IPS DF 4.7 (cell line): Measurements from ENCODE around the gene TREM2.

Source experiments
- DNase-seq: peaks from one replicate; pipeline ENCODE4 v3.0.0-alpha.2; 2013; ENCODE audit warnings: low spot score; ENCODE audit errors: extremely low read depth

Gene TREM2

DNA sequence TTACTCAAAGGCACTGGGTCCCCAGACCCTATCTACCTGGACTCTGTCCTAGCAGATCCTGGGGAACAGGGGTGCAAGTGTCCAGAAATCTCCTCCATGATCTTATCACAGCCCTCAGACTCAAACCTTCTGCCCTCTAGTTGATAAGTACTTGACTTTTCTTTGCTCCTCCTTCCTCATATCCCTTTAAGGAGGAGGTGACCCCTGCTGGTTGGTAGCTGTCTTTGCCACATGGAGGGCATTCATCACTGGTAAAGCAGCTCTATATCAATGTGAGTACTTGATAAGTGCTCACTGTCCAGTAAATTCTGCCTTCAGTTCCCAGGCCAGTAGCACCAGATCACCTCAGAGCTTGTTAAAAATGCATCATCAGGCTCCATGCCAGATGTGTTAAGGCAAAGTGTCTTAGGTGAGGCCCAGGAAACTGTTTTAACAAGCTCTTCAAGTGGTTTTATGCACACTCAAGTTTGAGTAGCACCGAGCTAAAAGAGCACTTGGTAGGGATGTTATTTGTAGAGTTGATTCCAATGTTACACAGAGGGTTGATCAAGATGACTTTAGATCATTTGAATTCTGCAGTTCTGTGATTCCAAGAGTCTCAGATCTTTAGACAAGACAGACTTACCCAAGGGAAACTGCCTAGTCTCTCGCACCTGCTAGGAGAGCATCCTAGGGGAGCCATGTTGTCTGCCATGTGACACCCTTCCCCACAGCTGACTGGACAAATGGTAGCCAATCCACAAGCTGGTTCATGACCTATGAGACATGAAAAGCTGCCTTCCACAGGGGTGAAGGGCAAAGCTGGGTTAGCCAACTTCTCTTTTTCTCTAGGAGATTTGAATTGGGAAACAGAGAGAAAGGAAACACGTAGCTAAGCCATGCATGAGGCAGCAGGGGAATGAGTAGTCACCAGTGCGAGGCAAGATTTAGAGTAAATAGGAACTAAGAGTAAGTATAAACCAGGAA, 19.4 kb upstream of the TREM2 start:
- peak; percentile 38 for DNase-seq

DNA sequence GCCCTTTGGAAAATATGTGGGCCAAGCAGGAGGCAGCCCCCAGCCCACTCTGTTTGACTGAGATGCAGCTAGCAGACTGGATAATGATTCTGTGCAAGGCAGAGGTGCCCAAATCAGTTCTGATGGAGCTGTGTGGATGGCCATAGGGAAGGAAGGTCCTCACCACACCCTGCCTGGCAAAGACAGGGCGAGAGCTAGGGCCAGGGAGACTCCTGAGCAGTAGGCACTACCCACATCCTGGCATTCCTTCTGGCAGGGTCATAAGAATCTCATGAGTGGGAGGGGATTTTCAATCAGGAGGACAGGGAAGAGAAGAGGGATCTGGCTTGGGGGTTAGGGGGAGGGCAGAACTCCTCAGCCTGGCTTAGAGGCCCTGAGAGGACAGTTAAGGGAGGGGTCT, 18.6 kb upstream of the TREM2 start:
- DNase-seq, result no peak

DNA sequence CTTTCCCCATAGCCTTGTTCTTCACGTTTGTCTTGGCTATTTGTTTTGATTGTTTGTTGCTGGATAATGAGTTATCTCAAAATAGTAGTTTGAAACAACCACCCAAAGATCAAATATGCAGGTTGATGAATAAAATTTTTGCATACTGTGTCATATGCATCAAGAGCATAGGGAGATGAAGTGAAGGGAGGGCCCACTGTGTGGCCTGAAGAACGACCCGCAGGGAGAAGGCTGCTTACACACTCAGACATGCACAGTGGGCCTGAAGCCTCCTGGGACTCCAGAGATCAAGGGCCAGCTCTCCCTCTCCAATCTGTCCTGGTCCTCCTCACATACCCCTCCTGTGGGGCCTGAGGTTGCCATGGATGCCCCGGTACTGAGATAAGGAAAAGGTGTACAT, 16.2 kb upstream of the TREM2 start:
- DNase-seq, result no peak

DNA sequence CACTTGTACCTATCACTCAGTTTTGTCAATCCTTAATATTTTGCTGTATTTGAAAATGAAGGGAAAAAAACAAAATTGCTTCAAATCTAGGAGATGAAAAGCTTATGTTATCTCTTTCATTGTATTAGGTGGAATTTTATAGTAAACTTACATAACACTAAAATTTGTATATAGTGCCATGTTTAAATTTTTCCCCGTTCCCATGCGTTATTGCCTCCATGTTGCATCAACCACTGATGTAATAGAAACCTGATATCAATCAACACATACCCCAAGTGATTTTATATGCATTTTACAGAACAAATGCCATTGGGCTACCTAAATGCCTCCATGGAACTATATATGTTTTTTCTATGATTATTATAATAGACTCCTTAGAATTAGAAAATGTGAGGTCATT, 14.8 kb upstream of the TREM2 start:
- DNase-seq, result no peak

DNA sequence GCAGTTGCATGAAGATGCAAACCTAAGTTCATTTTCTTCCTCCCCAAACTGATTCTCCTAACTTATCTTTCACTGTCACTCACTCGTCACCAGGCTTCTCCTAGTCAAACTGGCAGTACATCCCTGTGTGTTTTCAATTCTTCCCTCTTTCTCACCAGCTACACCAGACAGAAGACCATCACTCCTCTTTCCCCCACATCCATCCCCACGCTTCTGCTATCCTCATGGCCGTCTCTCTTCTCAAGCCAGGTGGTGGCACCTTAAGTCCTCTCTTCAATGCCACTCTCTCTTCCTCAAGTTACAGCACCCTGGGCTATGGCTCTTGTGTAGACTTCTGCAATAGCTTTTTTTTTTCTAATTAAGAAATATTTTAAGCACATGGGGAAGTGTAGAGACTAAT, 14.4 kb upstream of the TREM2 start:
- DNase-seq, result no peak

DNA sequence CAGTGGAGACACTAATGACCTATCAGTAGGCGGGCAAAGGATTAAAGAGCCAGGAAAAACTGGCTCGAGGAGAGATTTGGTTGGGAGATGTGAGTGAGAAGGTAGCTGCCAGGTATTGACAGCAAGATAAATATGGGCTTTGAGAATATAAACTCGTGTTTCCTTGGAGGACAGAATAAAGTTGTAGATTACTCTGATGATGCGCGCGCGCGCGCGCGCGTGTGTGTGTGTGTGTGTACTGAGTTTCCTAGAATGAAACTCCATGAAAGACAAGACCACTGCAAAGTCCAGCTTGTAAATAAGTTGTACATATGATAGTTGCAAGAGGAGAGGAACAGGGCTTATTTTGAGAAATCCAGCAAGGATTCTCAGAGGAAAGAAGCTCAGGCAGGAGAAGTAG, 13.3 kb upstream of the TREM2 start:
- DNase-seq, result no peak

DNA sequence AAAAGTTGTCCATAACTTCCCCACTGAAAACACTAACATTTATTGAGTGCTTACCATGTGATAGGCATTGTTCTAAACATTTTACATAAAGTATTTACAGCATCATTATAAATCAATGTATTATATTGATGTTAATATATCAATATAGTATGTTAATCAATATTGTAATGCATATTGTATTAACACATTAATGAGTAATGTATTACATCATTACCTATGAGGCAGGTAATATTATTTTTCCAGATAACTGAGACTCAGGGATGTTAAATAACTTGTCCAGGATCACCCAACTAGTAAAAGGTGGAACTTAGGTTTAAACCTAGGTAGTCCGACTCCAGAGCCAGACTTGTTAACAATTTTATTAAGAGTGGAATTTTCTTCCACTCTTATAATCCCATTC, 12.2 kb upstream of the TREM2 start:
- DNase-seq, result no peak

DNA sequence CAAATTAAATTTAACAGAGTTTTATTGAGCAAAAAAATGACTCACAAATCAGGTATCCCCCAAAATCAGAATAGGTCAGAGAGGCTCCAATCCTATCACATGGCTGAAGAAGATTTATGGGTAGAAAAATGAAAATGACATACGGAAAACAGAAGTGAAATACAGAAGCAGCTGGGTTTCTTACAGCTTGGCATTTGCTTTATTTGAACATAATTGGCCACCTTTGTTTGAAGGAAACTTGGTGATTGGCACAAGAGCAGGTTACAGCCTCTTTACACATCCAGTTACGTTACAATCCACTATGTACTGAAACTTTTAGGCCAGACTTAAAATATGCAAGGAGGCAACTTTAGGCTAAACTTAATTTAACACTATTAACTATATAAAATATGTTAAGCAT, 11.7 kb upstream of the TREM2 start:
- DNase-seq, result no peak

DNA sequence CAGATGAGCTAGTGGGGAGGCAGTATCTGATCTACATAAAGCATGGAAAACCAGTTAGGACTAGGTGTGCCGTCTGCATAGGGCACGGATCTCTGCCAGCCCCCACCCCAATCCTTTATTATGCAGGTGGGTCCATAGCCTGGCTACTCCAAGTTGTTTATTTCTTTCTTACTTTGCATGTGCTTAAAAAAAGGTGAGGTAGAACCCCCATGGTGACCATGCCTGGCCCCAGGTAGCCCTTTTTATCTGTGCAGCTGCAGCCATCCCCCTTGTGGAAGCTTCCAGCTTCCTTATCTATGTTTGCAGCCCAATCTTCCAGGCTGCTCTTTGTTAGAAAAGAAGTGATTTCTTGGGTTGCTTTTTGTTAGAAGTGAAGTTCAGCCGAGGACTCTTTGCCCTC, 9.0 kb upstream of the TREM2 start:
- no peak for DNase-seq

DNA sequence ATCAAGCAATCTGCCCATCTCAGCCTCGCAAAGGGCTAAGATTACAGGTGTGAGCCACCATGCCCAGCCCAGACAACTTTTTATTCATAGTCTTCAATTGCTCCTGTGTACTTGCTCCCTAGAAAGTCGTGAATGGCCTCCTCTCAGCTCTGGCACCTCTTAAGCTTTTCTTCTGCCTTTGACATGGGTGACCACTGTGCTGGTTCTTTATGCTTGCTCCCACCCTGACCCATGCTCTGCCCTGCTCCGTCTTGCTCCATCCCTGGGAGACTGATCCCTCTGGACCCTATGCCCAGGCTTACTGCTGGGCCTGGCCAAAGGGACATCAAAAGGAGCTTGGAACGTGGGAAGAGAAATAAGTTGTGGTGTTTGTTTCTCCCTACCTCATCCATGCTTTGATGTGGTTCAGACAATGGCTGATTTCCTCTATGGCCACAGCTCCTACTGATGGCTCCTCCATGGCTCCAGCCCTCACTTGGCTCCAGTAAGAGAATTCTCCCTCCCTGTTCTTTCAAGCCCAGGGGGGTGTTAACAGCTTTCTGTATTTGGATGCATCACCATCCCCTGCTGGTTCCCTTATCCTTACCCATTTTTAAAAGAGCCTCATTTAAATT, 7.7 kb upstream of the TREM2 start:
- DNase-seq, result no peak

DNA sequence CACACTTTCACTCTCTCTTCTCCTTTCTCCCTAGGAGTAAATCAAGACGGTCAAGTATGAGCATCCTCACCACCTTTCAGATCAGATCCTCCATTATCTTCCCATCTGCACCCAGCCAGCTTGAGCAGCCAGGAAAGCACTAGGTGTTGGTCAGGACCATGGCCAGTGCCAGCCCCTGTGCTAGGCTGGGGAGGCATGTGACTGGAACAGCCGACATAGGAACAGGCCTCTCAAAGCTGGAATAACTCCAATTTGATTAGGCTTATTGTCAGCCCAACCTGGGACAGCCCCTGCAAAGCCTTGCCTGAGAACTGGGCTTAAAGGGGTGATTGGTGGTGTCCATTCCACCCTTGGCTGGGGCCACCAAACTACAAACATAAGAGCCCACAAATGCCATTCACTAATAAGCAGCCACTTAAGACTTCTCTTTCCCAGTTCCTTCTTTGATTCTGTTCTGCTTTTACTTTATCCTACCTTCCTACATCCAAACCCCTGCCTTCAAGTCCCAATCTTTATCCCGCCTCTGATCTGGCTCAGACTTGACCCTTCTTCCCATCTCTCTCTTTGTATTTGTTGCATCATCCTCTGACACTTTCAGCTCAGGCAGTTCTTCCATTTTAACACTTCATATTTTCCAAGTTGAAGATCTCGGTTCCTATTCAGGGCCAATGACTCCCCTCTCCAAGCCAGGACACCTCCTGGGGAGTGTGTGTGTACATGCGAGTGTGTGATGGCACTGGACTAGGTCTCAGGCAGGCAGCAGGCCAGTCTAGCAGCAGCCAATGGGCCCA, 4.5 kb upstream of the TREM2 start:
- DNase-seq, result no peak

DNA sequence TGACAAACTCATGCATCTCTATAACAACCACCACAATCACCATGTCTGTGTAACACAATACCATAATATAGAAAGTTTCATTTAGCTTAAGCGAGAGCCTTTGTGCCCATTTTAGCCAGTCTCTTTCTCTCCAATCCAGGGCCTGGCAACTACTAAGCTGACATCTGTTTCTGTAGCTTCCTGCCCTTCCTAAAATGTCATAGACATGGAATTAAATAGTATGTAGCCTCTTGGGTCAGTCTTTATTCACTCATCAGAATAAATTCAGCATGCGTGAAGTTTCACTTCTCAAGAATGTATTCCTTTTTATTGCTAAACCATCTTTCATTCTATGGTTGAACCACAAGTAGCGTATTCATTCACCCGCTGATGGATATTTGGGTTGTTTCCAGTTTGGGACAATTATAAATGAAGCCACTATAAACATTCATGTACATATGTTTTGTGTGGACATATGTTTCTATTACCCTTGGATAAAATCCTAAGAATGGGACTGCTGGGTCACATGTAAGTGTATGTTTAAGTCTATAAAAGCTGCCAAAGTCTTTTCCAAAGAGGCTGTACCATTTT, 1.7 kb upstream of the TREM2 start:
- DNase-seq, result no peak

DNA sequence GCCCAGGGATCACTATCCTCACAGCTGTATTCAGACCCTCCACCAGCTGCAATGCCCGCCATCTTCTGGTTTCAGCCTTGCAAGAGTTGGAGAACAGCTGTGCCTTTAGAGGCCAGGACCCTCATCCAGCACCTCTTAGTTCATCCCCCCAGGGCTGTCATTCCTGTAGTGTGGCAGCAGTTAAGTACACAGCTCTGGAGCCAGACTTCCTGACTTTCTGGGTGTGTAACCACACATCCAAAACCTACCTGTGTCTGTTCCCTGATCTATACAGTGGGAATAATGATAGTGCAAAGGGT, 452 bp upstream of the TREM2 start:
- no peak for DNase-seq

DNA sequence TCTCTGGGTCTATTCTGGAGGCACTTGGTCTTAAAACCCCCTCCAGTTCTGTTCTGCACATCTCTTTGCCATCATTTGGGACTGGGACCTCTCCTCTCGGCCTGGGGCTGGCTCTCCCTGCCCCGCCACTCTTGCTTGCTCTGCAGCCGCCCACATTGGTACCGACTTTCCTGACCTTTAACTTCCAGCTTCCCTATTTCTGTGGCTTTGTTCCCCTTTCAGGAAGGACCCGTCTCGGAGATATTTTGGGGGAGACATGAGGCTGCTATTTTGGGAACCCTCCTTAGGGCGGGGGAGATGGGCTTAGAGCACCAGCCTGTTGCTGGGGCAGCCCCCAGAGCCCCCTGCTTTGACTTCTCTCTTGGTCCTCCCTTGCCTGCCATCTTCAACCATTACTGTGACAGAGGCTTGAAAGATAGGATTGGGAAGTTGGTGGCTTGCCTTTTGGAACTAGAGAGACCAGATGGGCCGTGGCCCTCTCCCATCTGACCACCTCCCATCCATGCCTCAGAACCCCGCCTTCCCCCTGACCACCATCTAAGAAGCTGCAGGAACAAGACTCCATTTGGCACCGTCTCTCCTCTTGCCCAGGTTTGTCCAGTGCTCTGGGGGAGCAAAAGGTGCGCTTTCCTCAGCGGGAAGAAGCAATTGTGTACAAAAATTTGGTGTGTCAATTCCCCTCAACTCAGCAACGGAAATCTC, 914 bp downstream of the TREM2 start:
- no peak for DNase-seq

DNA sequence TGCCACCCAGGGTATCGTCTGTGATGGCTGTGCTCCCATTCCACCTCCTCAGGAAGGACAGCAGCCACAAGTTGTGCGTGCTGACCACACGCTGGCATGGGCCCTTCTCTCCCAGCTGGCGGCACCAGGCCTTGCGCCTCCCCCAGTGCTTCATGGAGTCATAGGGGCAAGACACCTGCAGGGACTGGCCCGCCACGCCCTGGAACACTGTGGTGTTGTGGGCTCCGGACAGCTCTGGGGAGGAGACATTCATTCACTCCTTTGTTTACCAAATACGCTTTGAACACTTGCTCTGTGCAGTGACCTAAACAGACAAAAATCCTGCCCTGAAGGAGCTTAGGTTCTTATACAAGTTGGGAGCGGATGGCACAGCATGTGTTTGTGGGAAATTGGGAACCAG, 1.5 kb downstream of the TREM2 start:
- no peak for DNase-seq

DNA sequence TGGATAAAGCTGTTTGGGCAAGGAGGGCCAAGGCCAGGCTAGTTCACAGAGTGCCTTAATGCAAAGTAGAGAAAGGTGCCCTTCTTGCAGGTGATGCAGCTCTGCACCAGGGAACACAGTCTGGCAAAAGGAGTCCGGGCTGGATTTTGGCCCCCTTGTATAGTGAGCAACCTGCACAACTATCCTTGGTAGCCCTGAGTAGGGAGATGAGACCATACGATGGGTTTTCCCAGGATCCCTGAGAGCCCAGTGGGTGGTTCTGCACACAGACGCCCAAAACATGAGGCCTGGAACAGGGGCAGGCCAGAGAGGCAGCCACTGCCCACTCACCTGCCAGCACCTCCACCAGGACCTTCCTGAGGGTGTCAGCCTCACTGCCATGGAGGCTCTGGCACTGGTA, 2.0 kb downstream of the TREM2 start:
- no peak for DNase-seq

DNA sequence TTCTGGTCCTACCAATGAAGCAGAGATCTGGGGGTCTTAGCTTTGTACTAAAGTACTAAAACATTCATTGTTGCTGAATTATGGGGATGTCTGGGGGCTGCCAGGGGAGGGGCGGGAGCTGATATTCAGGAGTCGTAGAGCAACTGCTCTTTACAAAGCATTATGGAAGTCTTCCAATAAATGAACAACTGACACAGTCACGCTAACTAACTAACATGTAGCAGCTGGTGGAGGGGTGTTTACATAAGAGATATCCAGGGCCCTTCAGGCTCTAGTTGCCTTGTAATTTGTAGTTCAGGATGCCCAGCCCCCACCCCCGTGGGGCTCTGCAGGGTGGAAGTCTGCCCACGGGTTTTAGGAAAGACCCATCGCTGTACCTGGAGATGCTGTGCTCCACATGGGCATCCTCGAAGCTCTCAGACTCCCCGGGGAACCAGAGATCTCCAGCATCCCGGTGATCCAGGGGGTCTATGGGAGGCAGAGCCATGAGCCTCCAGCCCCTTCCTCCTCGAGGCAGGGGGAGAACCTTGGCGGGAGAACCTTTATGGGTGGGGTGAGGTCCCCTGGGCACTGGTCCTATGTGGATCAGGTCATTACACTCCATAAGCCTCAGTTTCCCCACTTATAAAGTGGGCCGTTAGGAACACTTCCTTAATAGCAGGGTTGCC, 3.4 kb downstream of the TREM2 start:
- no peak for DNase-seq

DNA sequence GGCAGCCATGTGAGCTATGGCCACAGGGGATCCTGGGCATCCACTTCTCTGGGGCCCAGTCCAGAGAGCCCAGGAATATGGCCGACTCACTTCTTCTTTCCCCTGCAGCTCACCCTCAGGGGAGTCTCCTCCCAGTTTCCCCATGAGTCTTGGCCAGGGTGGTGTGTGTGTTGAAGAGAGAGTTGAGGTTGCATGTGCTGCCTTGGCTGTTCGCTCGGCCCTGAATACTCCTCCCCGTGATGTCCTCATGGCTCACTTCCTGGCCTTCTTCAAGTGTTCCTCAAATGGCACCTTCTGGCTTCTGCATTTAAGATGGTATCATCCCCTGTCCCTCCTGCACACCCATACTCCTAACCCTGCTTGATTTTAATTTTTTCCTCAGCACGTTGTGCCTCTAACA, 5.6 kb downstream of the TREM2 start:
- DNase-seq, result no peak

DNA sequence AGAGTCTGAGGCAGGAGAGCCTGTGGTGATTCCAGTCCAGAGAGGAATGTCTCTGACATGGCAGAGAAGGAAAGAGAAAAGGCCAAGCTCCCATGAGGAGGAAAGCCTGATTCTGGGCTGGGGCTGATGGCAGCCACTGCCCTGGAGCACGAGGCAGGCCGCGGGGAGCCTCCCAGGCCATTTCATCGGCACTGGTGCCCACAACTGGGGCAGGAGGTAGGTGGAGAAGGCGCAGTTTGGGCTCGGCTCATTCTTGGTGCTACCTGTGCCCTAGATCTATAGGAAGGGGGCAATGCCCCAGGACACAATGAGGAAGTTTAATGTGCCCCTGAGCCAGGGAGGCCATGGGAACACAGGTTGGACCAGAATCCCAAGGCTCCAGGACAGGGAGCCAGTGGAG, 6.1 kb downstream of the TREM2 start:
- DNase-seq, result no peak

DNA sequence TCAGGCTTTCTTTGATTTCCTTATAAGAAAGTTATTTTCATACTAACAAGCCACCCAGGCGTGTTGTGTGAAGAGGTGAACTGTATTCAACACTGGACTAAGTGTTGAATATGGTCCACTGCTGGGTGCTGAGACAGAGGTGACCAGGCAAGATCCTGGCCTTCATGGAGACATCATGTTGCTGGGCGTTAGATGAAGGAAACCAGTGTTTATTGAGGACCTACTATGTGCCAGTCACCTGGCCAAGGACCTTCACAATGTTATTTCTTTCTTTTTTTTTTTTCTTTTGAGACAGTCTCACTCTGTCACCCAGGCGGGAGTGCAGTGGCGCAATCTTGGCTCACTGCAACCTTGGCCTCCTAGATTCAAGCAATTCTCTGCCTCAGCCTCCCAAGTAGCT, 6.9 kb downstream of the TREM2 start:
- DNase-seq, result no peak
